GM19455 (cell line): ENCODE measurements around the gene MAGI2.

Source experiments
- ATAC-seq: cut with Tn5 transposase; IDR thresholded peaks from one replicate; pipeline ENCODE4 v1.9.1; 2021; ENCODE audit not compliant: unreplicated experiment

The MAGI2 gene

DNA sequence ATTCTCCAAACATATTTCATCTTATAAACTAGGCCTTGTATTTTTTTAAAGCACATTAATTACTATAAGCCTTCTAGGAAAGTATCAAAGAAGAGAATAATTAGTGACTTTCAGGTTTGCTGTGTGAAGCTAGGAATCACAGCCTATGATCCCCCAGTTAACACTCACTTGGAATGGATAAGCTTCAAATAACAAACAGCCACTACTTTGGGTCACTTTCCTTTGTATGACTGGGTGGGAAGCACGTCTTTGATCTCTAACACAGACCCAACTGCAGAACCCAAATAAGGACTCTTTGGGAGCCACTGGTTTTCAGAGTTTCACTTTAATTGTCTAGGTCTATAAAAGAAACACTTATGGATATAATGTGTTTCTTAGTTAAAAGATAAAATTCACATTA, 769.3 kb downstream of the MAGI2 start:
- no peak for ATAC-seq

- no peak for ATAC-seq
Observed at GRCh38 chr7:78683566-78683965, 769.9 kb downstream of the MAGI2 start.

- ATAC-seq: no peak
Observed at GRCh38 chr7:78679112-78679876, 774.2 kb downstream of the MAGI2 start.

DNA sequence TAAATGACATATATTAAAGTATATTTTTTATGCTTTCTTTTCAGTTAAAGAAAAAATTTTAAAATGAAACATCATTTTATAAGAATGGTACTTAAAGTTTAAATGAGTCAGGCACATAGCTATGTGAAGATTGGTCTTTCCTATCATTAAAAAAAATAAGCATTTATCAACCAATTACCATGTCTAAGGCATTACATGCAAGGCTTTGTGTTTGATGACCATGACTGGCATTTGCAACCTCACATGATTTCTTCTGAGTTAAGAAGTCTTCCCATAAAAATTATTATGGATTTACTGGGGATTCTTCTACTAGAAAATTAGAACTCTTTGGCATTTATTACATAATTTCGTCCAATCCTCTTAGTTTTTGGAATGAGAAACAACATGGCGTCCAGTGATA, 776.1 kb downstream of the MAGI2 start:
- no peak for ATAC-seq

GRCh38 chr7:78675511-78675910, 778.0 kb downstream of the MAGI2 start:
- no peak for ATAC-seq

- ATAC-seq: no peak
Observed at GRCh38 chr7:78673272-78673671, 780.2 kb downstream of the MAGI2 start.

DNA sequence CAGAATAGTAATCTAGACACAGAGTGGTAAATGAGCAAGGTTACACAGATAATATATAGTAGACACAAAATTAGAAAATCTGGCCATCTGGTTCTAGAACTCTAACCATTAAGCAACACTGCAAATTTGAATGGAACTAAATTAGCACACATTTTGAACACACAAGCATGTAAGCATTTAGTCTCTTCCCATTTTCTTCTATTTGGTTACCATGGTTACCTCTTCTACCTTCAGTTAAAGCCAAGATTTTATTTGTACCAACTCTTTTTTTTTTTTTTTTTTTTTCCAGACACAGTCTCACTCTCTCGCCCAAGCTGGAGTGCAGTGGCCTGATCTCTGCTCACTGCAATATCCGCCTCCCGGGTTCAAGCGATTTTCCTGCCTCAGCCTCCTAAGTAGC, 790.5 kb downstream of the MAGI2 start:
- no peak for ATAC-seq

- no peak for ATAC-seq
Observed at GRCh38 chr7:78649976-78650375, 803.5 kb downstream of the MAGI2 start.

GRCh38 chr7:78649236-78649635, 804.2 kb downstream of the MAGI2 start:
- no peak for ATAC-seq

DNA sequence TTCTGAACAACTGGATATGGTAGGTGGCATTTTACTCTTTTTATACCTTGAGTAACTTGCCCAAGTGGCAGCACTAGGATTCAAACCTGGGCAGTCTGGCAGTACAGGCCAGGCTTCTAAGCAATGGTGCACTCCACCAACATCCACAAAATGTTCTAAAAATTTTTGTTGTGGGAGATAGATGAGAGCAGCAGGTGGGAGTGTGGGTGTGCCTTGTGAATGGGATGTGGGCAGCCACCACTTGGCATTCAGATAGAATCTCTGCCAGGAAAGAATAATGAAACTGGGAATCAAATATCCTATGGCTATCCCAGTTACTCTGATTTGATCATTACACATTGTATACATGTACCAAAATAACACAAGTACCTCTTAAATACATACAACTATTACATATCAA, 810.7 kb downstream of the MAGI2 start:
- no peak for ATAC-seq

DNA sequence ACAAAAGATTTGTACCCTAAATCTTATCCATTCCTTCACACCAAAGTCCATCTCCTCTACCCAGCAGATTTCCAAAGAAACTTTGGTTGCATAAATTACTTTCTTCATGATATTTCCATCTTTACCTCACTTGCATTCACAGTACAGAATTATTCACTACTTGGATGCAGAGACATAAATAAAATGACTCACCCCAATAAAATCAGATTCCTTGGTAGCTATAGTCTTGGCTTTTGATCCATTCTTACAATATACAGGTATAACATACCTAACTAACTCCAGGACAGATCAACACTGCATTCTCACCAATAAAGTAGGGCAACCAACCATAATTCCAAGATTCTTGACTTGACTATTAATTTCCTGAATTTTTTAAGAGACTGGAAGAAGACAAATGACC, 815.1 kb downstream of the MAGI2 start:
- no peak for ATAC-seq

DNA sequence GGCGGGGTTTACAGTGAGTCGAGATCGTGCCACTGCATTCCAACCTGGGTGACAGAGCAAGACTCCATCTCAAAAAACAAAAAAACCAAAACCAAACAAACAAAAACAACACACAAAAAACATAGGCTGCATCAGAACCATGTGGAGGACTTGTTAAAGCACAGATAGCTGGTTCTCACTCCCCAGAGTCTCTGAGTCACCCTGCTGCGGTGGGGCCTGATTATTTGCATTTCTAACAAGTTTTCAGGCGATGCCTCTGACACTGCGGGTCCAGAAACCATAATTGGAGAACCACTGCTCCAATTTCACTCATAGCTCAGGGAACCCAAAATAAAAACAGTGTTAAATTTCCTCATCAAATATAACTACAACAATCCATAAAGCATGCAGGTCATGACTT, 816.7 kb downstream of the MAGI2 start:
- no peak for ATAC-seq

DNA sequence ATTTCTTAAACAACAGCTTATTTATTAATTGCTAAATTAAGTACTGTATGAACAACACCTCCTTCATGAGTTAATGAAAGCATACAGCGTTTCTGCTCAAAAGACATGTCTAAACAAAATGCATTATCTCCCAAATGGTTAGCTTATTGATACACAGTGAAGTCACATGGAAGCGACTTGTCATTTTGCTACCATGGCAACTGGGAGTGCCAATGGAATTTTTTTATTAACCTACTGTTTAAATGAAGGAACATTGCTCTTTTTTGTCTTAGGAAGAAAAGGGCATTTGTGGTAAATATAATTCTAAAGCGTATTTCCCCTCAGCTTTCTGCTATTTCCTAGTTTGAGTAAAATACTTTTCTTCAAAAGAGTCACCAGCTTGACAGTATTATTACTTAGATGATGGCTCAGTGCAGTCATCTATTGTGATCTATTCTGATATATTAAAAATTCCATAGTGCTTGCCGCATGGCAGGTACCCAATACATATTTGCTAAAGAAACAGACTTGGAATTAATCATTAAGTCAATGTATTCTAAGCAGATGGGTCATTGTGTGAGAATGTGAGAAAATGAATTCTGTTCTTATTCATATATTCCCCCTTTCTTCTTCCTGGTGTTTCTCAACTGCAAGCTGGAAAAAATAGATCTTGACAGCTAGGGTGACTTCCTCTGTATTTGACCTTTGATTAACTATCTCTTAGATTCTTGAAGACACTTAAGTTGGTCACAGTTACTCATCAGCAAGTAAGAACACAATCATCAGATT, 818.3 kb downstream of the MAGI2 start:
- no peak for ATAC-seq

DNA sequence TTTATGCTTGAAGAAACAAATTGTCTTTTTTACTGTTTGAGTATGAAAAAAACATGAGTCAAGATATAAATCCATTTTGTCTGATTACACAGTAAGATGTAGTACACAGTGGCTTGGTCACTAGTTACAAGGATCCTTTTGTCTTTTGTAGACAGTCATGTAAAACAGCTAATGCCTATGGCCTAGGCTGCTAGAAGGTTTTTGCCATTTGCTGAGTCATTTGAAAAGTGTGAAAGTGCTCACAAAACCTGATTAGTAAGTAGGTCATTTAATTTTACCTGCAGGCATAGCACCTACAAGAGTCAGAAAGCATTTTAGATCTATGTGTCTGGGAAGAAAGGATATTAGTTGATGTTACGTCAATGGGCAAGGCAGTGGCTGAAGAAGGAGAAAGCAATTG, 819.4 kb downstream of the MAGI2 start:
- no peak for ATAC-seq

DNA sequence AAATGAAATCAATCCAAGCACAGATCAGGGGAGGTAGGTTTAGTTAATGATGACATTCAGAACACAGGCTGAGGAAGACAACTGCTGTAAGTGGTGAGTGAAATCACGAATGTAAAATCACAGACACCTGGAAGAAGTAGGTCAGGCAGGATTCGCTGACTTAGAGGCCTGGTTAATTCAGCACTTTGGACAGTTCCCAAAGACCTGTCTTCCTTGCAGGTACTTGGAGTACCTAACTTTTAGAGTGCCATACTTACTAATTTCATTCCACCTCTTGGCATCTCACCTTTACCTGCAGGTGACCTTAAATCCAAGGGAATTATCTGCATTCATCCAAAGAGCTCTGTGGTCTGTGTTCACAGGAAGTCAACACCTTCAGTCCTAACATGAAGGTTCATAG, 832.5 kb downstream of the MAGI2 start:
- no peak for ATAC-seq

- ATAC-seq: no peak
Observed at GRCh38 chr7:78616539-78616938, 836.9 kb downstream of the MAGI2 start.

- no peak for ATAC-seq
Observed at GRCh38 chr7:78609281-78609680, 844.2 kb downstream of the MAGI2 start.

DNA sequence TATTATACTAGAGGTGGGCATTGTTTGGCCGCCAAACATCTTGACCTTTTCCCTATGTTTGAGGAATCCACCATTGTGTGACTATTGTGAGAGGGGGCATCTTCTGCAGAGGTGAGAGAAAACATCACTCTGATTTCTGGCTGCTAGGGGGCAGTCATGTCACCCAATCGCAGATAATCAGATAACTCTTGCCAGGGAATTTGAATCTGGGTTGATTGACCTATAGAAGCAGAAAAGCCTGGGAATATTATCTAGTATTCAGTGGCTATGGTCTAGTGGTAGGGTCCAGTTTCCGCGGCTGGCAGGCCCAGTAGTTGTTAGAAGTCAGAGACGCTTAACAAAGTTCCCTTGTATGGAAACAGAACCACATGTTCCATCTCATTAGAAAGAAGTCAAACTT, 846.4 kb downstream of the MAGI2 start:
- ATAC-seq: no peak

- ATAC-seq: no peak
Observed at GRCh38 chr7:78605119-78605518, 848.3 kb downstream of the MAGI2 start.

DNA sequence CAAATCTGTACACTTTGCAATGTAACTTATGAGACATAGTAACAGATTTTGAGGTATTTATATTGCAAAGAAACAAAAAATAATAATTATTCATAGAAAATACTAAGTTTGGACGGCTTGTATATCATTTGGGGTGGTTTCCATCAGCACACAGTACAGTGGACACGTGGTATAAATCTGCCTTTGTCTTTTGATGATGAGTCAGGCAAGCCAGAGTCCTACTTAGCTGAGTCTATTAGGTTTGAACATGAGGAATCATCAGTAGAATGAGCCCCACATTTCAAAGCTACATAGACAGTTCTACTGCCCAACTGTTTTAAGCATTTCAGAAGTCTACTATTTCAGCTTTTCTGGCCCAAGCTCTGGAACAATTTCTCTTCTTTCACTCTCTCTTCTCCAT, 851.7 kb downstream of the MAGI2 start:
- no peak for ATAC-seq

DNA sequence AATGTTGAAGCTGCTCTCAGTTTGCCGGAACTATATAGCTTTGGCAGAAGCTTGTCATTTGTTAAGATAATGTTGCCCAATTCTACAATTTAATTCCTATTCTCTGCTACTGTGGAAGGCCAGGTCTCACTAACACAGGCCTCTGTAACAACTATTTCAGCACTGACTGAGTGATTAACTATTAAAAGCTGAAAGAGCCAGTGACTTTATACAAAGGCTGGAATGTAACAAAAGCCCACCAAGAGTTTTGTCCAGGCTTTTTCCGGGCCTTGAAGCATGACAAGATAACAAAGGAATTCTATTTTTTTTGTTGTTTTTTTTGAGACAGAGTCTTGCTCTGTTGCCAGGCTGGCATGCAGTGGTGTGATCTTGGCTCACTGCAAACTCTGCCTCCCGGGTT, 859.3 kb downstream of the MAGI2 start:
- no peak for ATAC-seq

DNA sequence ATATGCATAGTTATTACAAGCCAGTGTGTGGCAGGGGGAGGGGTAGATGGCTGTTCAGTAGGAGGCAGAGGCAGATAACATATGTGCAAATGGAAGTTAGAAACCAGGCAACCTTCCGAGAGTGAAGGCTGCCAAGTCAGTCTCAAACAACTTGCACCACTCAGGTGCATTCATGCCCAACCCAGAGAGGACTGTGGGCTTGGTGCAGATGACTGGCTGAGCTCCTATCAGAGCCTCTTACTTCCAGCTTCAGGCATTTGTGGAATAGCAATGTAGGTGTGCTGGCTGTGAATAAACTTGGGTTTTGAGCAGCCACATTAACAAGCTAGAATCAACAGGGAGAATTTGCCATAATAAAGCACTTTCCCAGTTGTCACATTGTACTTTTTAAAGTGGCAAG, 865.1 kb downstream of the MAGI2 start:
- no peak for ATAC-seq
